Measurements from ENCODE around the gene FGD3. TPM values are rescaled to one million over a fixed set of nuclear protein-coding genes. Genes with fewer than 3 reads are reported as not detected.
A peak's percentile ranks its signal among the peaks of the same experiment; 100 is the strongest.

The FGD3 gene
- polyA plus RNA-seq, 3 donors from 2014 or later = 46.9 to 137 (median 57.0) TPM

DNA sequence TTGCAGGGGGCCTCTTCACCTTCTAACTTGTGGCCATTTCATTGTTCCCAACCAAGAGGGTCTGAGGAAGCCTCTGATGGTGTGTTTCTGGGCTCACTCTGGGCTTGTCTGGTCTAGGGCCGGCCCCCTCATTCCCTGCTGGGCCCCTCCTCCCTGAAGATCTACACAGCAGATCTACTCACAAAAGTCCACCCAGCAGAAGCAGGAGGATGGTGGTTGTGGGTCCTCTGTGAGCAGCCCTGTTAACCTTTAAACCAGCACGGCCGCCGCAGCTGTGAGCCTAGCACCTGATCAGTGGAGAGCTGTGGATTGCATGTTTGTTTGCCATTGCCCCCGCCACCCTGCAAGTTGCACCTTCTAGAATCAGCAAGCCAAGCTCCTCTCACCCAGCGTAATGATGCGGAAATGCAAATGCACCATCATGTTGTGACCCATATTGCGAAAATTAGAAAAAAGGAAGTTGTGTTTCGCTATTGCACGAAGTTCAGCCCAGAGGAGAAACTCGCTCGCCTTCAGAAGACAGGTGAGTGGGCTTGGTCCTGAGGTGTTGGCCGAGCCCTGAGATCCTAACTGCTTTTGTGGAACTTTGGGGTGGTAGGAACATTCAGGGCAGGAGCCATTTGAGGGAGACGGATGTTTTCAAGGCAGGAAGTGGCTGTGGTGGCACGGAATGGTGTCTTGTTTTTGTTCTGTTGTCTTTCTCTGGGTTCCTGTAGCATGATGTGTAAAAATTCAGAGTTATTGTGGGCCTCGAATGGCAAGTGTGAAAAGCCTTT lies 16.7 kb downstream of the FGD3 start:
- Mint-ChIP-seq H3K4me3 (peak overlapping the region; percentile 87 to 99 (median 93)), H3K27ac (peak overlapping the region; percentile 94 to 99 (median 98)), H3K9me3 (no peaks in the 10 kb centered on the region), H3K27me3 (ENCODE audit: low read depth in 3 of 3) (peaks cover 8 to 26% (median 21%) of the 10 kb centered on the region in 3 donors), H3K4me1 (peaks cover 79 to 80% of the 10 kb centered on the region in 2 donors), H3K36me3 (peaks cover 0 to 14% (median 3%) of the 10 kb centered on the region in 3 donors)
- DNase-seq = peak; percentile 92 to 94 (median 94)

DNA sequence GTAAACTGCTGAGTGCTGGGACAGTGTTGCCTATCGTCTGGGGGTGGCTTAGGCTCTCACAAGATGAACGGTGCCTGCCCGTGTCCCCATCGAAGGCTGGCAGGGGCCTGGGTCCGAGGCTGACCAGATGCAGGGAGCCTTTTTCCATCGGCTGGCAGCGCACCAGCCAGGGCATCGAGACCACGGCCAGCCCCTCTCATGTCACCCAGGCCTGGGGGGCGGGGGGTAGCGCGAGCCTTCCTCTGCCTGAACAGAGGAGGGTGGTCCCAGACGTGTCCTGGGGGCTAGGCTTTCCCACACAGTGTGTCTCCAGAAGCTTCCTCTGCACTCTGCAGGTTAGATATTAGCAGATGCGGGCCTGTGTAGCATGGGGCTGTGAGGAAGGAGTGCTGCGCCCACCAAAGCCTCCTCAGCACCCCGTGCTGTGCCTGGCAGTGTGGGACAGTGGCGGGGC lies 17.3 kb downstream of the FGD3 start:
- Mint-ChIP-seq H3K27ac (peak overlapping the region; percentile 94 to 99 (median 98)), H3K36me3 (peaks cover 0 to 14% (median 3%) of the 10 kb centered on the region in 3 donors), H3K4me3 (peak overlapping the region; percentile 87 to 99 (median 93)), H3K4me1 (peaks cover 83 to 86% of the 10 kb centered on the region in 2 donors), H3K27me3 (ENCODE audit: low read depth in 3 of 3) (peaks cover 11 to 26% (median 21%) of the 10 kb centered on the region in 3 donors), H3K9me3 (no peaks in the 10 kb centered on the region)
- DNase-seq = no peak

DNA sequence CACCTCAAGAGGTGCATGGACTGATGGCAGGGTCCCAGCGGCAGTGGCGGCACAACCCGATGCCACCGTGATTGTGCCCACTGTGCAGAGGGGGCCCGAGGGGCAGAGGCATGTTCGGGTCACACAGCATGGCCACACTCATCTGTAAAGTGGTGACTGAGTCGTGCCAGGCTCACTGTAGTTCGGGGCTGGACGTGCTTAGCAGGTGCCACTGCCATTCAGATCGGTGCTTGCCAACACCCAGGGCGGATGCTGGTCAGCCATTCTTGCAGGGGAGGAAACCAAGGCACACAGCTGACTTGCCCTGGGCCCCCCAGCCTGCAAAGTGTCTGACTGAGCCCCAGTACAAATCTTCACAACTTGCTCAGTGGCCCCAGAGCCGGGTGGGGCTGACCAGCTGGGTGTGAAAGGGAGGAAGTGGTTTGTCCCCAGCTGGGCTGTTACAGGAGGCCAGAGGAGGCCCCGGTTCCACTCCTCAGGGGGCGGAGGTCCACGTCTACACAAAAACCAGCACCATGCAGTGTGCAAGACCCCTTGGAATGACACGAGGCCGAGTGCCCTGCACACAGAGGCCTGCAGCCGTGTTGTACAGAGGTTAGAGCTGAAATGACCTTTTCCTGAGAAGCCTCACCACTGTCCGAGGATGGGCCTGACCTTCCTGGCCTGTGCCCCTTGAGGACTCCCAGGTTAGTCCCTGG lies 17.9 kb downstream of the FGD3 start:
- Mint-ChIP-seq H3K27ac (peak overlapping the region; percentile 94 to 99 (median 98)), H3K4me1 (peaks cover 83 to 86% of the 10 kb centered on the region in 2 donors), H3K36me3 (peaks cover 0 to 14% (median 3%) of the 10 kb centered on the region in 3 donors), H3K9me3 (no peaks in the 10 kb centered on the region), H3K27me3 (ENCODE audit: low read depth in 3 of 3) (peaks cover 11 to 26% (median 21%) of the 10 kb centered on the region in 3 donors), H3K4me3 (peak overlapping the region; percentile 87 to 99 (median 93))
- peak; percentile 78 to 80 (median 80) for DNase-seq

DNA sequence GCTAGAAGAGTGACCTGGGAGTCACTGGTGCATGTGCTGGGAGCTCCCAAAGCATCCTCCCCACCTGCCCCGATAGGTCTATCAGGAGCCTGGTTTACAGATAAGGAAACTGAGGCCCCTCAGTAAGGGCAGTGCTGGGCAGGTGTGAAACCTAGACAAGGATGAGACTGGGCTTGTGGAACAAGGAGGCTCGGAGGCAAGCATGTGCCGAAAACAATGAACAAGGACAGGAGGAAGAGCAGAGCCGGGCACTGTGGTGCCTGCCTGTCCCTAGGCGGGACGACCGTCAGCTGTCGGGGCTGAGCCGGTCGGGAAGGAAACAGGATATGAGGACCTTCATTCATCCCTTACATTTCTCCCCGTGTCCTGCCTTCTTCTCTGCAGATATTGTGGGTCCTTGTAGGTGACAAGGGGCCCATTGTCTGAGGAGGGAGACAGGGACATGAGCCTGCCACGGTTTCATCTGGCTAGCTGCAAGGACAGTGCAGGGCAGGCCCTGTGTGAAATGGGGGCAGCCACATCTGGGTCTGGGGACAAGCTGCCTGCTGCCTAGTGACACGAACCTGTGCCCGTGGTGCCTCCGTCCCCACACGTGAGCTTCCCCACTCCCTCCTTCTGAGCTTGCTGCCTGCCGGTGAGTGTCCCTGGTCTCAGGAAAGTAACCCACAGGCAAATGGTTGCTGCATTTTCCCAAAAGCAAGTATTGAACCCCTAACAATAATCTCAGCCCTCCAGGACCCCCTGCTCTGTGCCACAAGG lies 18.6 kb downstream of the FGD3 start:
- peaks cover 11 to 27% (median 21%) of the 10 kb centered on the region in 3 donors for H3K27me3 Mint-ChIP-seq (ENCODE audit: low read depth in 3 of 3)
- no peaks in the 10 kb centered on the region for H3K9me3 Mint-ChIP-seq
- peaks cover 89 to 90% of the 10 kb centered on the region in 2 donors for H3K4me1 Mint-ChIP-seq
- DNase-seq = no peak
- peaks cover 0 to 14% (median 3%) of the 10 kb centered on the region in 3 donors for H3K36me3 Mint-ChIP-seq
- H3K27ac Mint-ChIP-seq = peak overlapping the region; percentile 94 to 99 (median 98)
- peak overlapping the region; percentile 87 to 99 (median 93) for H3K4me3 Mint-ChIP-seq

DNA sequence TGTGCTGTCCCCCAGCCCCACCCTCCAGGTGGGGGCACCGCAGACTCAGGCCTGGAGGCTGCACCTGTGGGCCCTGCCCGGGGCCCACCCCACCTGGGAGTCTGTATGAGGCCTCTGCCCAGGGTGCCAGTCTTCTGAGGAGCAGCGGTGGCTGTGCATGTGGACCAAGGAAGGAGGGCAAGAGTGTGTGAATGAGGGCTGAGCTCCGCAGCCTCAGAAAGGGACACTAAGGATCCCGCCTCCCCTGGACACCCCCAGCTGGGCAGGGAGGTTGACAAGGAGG lies 19.1 kb downstream of the FGD3 start:
- Mint-ChIP-seq H3K27ac (peak overlapping the region; percentile 94 to 99 (median 98)), H3K4me1 (peaks cover 89% of the 10 kb centered on the region in 2 donors), H3K36me3 (peaks cover 0 to 14% (median 3%) of the 10 kb centered on the region in 3 donors), H3K9me3 (no peaks in the 10 kb centered on the region), H3K27me3 (ENCODE audit: low read depth in 3 of 3) (peaks cover 11 to 29% (median 21%) of the 10 kb centered on the region in 3 donors), H3K4me3 (peak overlapping the region; percentile 87 to 99 (median 93))
- DNase-seq = no peak

DNA sequence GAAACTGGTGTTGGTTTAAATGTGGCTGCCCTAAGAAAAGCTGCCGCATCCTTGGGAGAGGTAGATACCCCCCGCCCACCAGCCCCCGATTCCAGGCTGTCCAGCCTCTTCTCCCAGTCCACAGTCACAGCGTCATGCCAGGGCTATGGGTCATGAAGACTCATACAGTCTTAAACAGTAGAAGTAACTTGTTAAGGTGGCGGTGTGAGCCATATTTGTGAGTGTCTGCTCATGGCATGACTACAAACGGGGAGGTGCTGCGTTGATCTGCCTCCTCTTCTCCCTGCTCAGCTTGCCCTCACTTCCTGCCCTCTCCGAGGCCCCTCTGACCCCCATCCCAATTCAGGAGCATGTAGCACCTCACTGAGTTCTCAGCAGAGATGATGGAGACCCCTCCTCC lies 20.8 kb downstream of the FGD3 start:
- Mint-ChIP-seq H3K4me1 (peaks cover 88 to 93% of the 10 kb centered on the region in 2 donors), H3K27ac (peak overlapping the region; percentile 94 to 99 (median 98)), H3K36me3 (peaks cover 0 to 16% (median 9%) of the 10 kb centered on the region in 3 donors), H3K9me3 (no peaks in the 10 kb centered on the region), H3K27me3 (ENCODE audit: low read depth in 3 of 3) (peaks cover 11 to 32% (median 21%) of the 10 kb centered on the region in 3 donors), H3K4me3 (peak overlapping the region; percentile 87 to 99 (median 93))
- DNase-seq = no peak

DNA sequence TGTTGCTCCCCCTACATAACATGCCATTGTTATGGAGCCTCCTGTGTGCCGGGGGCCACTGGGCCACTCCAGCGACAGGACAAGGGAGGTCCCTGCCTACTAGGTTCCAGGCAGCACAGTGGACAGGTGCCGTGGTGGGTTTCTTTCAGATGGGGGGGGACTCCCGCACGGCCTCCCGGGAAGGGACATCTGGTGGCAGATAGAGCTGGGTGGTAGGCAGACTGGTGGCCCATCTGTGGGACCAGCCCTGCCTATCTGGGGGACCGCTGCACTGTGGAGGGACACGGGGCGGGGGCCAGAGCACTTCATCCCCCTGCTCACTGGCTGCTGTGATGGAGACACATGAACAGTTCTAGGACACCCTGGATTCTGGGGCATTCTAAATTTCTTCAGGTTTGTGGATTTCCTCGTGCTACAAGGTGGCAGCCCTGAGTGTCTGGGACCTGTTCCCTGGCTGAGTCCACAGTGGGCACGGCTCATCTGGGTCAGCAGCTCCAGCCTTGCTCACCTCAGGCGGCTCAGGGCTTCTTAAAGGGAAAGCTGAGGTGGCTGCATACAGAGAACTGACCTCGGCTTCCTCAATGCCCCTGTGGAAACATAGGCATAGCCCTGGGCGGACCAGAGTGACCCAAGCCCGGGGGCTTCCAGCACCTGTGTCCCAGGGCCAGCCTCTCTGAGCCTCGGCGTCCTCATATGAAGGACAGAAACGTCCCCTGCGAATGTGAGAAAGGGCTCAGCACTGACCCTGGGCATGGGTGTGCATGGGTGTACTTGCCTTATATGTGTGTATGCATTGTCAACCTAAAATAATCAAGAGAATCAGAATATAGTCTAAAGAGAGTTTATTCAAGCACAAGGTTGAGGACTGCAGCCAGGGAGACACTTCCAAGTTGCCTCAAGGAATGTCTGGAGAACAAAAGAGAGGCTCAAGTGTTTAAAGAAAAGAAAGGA lies 22.5 kb downstream of the FGD3 start:
- H3K27ac Mint-ChIP-seq = peak overlapping the region; percentile 94 to 99 (median 98)
- H3K9me3 Mint-ChIP-seq = no peaks in the 10 kb centered on the region
- peaks cover 4 to 25% (median 9%) of the 10 kb centered on the region in 3 donors for H3K27me3 Mint-ChIP-seq (ENCODE audit: low read depth in 3 of 3)
- no peak for DNase-seq
- H3K4me1 Mint-ChIP-seq = peaks cover 95 to 98% of the 10 kb centered on the region in 2 donors
- peak overlapping the region; percentile 79 to 99 (median 93) for H3K4me3 Mint-ChIP-seq
- H3K36me3 Mint-ChIP-seq = peaks cover 0 to 16% (median 9%) of the 10 kb centered on the region in 3 donors

DNA sequence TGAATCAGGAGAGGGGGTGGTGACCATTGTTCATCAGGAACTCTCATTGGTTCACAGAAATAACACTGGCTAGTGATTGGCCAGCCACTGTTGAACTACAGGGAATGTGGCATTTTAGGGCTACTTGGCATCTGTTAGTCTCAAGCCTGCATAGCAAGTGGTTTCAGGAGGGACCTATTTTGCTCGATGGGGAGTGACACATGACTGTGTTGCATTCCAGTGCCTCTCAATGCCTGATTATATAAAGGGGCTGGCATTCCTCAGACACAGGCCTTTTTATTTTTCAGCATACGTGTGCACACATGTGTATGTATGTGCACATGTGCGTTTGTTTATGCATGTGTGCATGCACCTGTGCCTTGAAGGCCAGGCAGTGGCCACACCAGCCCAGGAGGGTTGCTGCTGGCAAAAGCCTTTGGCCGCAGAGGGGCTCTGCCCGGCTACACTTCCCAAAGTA lies 23.2 kb downstream of the FGD3 start:
- peak overlapping the region; percentile 94 to 99 (median 98) for H3K27ac Mint-ChIP-seq
- H3K9me3 Mint-ChIP-seq = no peaks in the 10 kb centered on the region
- DNase-seq = no peak
- H3K4me3 Mint-ChIP-seq = peak overlapping the region; percentile 79 to 99 (median 93)
- peaks cover 95 to 96% of the 10 kb centered on the region in 2 donors for H3K4me1 Mint-ChIP-seq
- H3K27me3 Mint-ChIP-seq (ENCODE audit: low read depth in 3 of 3) = peaks cover 2 to 18% (median 4%) of the 10 kb centered on the region in 3 donors
- peaks cover 0 to 15% (median 9%) of the 10 kb centered on the region in 3 donors for H3K36me3 Mint-ChIP-seq

DNA sequence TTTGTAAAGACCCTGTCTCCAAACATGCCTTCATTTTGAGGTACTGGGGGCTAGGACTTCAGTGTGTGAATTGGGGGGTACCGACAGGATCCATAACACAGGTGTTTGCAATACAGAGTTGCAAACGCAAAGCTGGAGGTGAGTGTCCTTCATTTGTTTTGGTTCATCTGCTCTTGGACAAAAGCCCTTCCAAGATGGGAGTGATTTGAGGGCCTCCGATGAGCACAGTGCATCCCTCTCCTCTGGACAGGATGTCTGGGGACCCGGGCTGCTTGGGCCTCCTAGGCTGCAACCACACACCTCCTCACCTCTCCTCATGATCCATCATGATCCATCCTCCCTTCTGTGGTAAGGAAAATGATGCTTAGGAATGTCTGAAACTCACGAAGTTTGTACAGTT lies 23.8 kb downstream of the FGD3 start:
- H3K4me3 Mint-ChIP-seq = peak overlapping the region; percentile 50 to 92 (median 67)
- no peak for DNase-seq
- H3K27me3 Mint-ChIP-seq (ENCODE audit: low read depth in 3 of 3) = peaks cover 2 to 15% (median 4%) of the 10 kb centered on the region in 3 donors
- H3K4me1 Mint-ChIP-seq = peaks cover 92 to 94% of the 10 kb centered on the region in 2 donors
- H3K36me3 Mint-ChIP-seq = peaks cover 0 to 14% (median 5%) of the 10 kb centered on the region in 3 donors
- H3K9me3 Mint-ChIP-seq = no peaks in the 10 kb centered on the region
- peak overlapping the region; percentile 87 to 99 (median 96) for H3K27ac Mint-ChIP-seq

DNA sequence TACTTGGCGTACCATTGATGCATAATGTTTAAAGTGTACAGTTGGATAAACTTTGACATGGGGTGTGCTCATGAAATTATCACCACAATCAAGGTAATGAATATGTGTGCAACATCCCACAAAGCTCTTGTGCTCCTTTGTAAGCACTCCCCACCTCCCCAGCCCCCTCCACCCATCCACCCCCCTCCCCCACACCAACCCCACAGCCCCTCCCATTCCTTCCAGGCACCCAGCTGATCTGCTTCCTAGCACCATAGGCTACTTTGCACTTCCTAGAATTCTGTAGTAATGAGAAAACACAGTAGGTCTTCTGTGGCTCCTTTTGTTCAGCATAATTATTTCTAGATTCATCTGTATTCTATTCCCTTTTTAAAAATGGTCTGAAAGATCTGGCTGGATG lies 24.5 kb downstream of the FGD3 start:
- Mint-ChIP-seq H3K9me3 (no peaks in the 10 kb centered on the region), H3K4me1 (peaks cover 89 to 90% of the 10 kb centered on the region in 2 donors), H3K4me3 (peak overlapping the region; percentile 64 to 92 (median 80)), H3K27me3 (ENCODE audit: low read depth in 3 of 3) (peaks cover 2 to 15% (median 4%) of the 10 kb centered on the region in 3 donors), H3K27ac (peak overlapping the region; percentile 87 to 99 (median 94)), H3K36me3 (peaks cover 0 to 14% (median 5%) of the 10 kb centered on the region in 3 donors)
- no peak for DNase-seq

DNA sequence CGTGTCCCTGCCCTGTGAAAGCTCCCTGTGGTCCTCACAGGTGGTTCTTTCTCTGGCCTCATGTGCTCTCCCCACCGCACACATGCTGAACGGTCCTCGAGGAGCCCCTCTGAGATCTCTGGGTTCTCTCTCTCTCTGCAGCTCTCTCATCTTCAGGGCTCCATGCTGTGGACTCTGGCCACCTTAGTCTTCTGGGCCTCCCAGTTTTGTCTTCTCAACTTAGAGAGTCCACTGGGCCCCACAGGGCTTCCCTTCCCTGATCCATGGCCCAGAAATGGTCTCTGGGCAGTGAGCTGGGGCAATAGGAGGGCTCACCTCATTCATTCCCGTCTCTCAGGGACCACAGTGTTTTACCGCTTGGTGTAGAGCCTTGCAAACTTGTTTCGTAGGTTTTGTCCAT lies 26.4 kb downstream of the FGD3 start:
- H3K27ac Mint-ChIP-seq = peak overlapping the region; percentile 80 to 95 (median 90)
- H3K4me3 Mint-ChIP-seq = peak overlapping the region; percentile 64 to 81 (median 72)
- peaks cover 83 to 86% of the 10 kb centered on the region in 2 donors for H3K4me1 Mint-ChIP-seq
- DNase-seq = no peak
- H3K9me3 Mint-ChIP-seq = no peaks in the 10 kb centered on the region
- H3K27me3 Mint-ChIP-seq (ENCODE audit: low read depth in 3 of 3) = peaks cover 0 to 6% (median 4%) of the 10 kb centered on the region in 3 donors
- peaks cover 0 to 18% (median 5%) of the 10 kb centered on the region in 3 donors for H3K36me3 Mint-ChIP-seq

DNA sequence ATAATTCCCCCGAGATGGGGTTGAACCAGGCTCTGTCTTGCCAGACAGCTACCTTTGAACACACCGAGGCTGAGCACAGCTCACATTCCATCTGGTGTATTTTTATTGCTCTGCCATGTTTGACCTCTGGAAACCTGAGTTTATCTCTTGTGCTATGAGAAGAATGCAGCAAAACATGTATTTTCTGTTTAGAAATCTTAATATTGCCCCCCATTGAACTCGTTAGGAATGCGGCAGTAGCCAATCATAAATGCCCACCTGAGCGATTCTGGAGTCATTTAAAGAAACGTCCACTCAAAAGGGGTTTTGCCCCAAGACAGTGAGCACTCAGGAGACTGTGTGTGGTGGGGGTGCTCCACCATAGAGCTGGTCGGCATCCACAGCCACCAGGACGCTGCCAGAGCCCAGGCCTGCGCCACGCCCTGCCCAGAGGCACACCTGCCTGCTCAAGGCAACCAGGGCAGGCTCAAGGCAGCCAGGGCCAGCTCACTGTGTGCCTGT lies 26.9 kb downstream of the FGD3 start:
- Mint-ChIP-seq H3K27me3 (ENCODE audit: low read depth in 3 of 3) (peaks cover 0 to 6% (median under 1%) of the 10 kb centered on the region in 3 donors), H3K27ac (peak overlapping the region; percentile 80 to 95 (median 90)), H3K36me3 (peaks cover 0 to 18% (median 5%) of the 10 kb centered on the region in 3 donors), H3K9me3 (no peaks in the 10 kb centered on the region), H3K4me3 (peak overlapping the region; percentile 13 to 81 (median 72)), H3K4me1 (peaks cover 83 to 86% of the 10 kb centered on the region in 2 donors)
- no peak for DNase-seq

Data from immature natural killer cell (primary cell).